RPMI7951 (cell line): ENCODE data around the gene ENOSF1. TPM values are rescaled to one million over a fixed set of nuclear protein-coding genes. Genes with fewer than 3 reads are reported as not detected.
A peak's percentile ranks its signal among the peaks of the same experiment; 100 is the strongest.
"Not testable (repeated sequence)": the region's sequence is repeated elsewhere in the genome, so short reads cannot be mapped to it uniquely, and the experiment has no call there.

ENCODE experiments used
- DNase-seq: peaks from one replicate; pipeline ENCODE4 v3.0.0-alpha.2; 2012; ENCODE audit warnings: low read depth
- total RNA-seq: library from RNA; depleted of rRNA; stranded (reverse); fragments of >200 nt; shearing (Covaris generic); gene quantifications from 2 replicates; pipeline ENCODE4 v1.2.3, GENCODE V29; 2014

ENOSF1 gene
- total RNA-seq, 1 experiment from 2014 or later: 29.8 TPM

- DNase-seq: no peak
Measured at GRCh38 chr18:708096-708495, 4.3 kb downstream of the ENOSF1 start.

- no peak for DNase-seq
Measured at GRCh38 chr18:706405-706804, 6.0 kb downstream of the ENOSF1 start.

- peak; percentile 42 for DNase-seq
Measured at GRCh38 chr18:703213-703967, 9.0 kb downstream of the ENOSF1 start.

- DNase-seq: no peak
Measured at GRCh38 chr18:697800-698199, 14.6 kb downstream of the ENOSF1 start.

GRCh38 chr18:697012-697411, 15.4 kb downstream of the ENOSF1 start:
- DNase-seq: no peak

GRCh38 chr18:693466-694187, 18.8 kb downstream of the ENOSF1 start:
- DNase-seq: no peak

- DNase-seq: no peak
Measured at GRCh38 chr18:692824-693223, 19.6 kb downstream of the ENOSF1 start.

GRCh38 chr18:688323-688722, 24.1 kb downstream of the ENOSF1 start:
- DNase-seq: no peak

GRCh38 chr18:686339-687111, 25.9 kb downstream of the ENOSF1 start:
- no peak for DNase-seq

GRCh38 chr18:685438-685837, 27.0 kb downstream of the ENOSF1 start:
- DNase-seq: no peak

GRCh38 chr18:683531-683930, 28.9 kb downstream of the ENOSF1 start:
- no peak for DNase-seq

- DNase-seq: no peak
Measured at GRCh38 chr18:682833-683232, 29.6 kb downstream of the ENOSF1 start.

- not testable (repeated sequence) for DNase-seq
Measured at GRCh38 chr18:682416-682815, 30.0 kb downstream of the ENOSF1 start.

GRCh38 chr18:681985-682384, 30.4 kb downstream of the ENOSF1 start:
- no peak for DNase-seq

- DNase-seq: no peak
Measured at GRCh38 chr18:680392-680791, 32.0 kb downstream of the ENOSF1 start.

- no peak for DNase-seq
Measured at GRCh38 chr18:679516-679915, 32.9 kb downstream of the ENOSF1 start.

- DNase-seq: no peak
Measured at GRCh38 chr18:678482-679182, 33.8 kb downstream of the ENOSF1 start.

- no peak for DNase-seq
Measured at GRCh38 chr18:677951-678381, 34.5 kb downstream of the ENOSF1 start.

- DNase-seq: no peak
Measured at GRCh38 chr18:677145-677544, 35.3 kb downstream of the ENOSF1 start.

GRCh38 chr18:676736-677135, 35.7 kb downstream of the ENOSF1 start:
- no peak for DNase-seq

GRCh38 chr18:676069-676468, 36.4 kb downstream of the ENOSF1 start:
- no peak for DNase-seq

- DNase-seq: no peak
Measured at GRCh38 chr18:675307-675706, 37.1 kb downstream of the ENOSF1 start.
